CD4-positive, alpha-beta T cell (primary cell): ENCODE data around the gene AGR3. TPM values are rescaled to one million over a fixed set of nuclear protein-coding genes. Genes with fewer than 3 reads are reported as not detected.

Source experiments
- ATAC-seq: fragments of 200-7000 bp; cut with Tn5 transposase; one replicate; pipeline ENCODE4 v1.10.0; 2022; ENCODE audit warnings: mild to moderate bottlenecking; ENCODE audit not compliant: poor library complexity
- CTCF ChIA-PET: fragments of 350-600 bp; sonication (Branson Sonifier 250); formaldehyde crosslinking; loops from one replicate; lab custom pipeline; 2021; ENCODE audit warnings: antibody characterized with exemption, inconsistent platforms; lab: Charles Lee
- POLR2A ChIA-PET: fragments of 350-600 bp; sonication (Branson Sonifier 250); formaldehyde crosslinking; loops from one replicate; lab custom pipeline; 2021; ENCODE audit warnings: antibody characterized with exemption, inconsistent platforms; lab: Charles Lee
- DNase-seq, 14 experiments: peaks; one replicate each; pipeline ENCODE4 v3.0.0-alpha.2; 2013 to 2020; ENCODE audit warnings: mixed read lengths in 2 of 14
- H3K27ac ChIP-seq, 2 donors: one replicate each; pipeline versions ENCODE4 v1.5.1 to v1.7.0; 2013; ENCODE audit warnings: low read length in 2 of 2, low read depth in 1 of 2, mild to moderate bottlenecking in 1 of 2
- H3K27me3 ChIP-seq, 2 experiments: 1 replicate in 1 of 2; 2 replicates in 1 of 2; pipeline versions ENCODE4 v1.6.1 to v1.7.0; 2013; ENCODE audit warnings: low read length in 2 of 2, control low read depth in 1 of 2, mild to moderate bottlenecking in 1 of 2, moderate library complexity in 1 of 2; ENCODE audit not compliant: insufficient read depth in 2 of 2, control insufficient read depth in 1 of 2
- H3K36me3 ChIP-seq: one replicate; pipeline ENCODE4 v1.6.1; 2013; ENCODE audit warnings: low read length, control low read depth; ENCODE audit not compliant: insufficient read depth
- H3K4me1 ChIP-seq: one replicate; pipeline ENCODE4 v1.6.1; 2013; ENCODE audit warnings: low read length, control low read depth; ENCODE audit not compliant: insufficient read depth
- H3K4me3 ChIP-seq: one replicate; pipeline ENCODE4 v1.5.1; 2013; ENCODE audit warnings: mild to moderate bottlenecking, low read length, moderate library complexity
- H3K9me3 ChIP-seq, 2 experiments: 1 replicate in 1 of 2; 2 replicates in 1 of 2; pipeline versions ENCODE4 v1.6.1 to v1.7.0; 2013; ENCODE audit warnings: low read length in 2 of 2, mild to moderate bottlenecking in 2 of 2, control low read depth in 1 of 2, moderate library complexity in 1 of 2; ENCODE audit not compliant: control insufficient read depth in 1 of 2, insufficient read depth in 1 of 2
- H3K27ac Mint-ChIP-seq: one replicate; pipeline ENCODE4 v1.8.0; 2020; ENCODE audit warnings: mixed read lengths
- H3K27me3 Mint-ChIP-seq: one replicate; pipeline ENCODE4 v1.8.0; 2021; ENCODE audit warnings: mixed read lengths
- H3K36me3 Mint-ChIP-seq: one replicate; pipeline ENCODE4 v1.8.0; 2021; ENCODE audit warnings: low read depth, mixed read lengths
- H3K4me1 Mint-ChIP-seq: one replicate; pipeline ENCODE4 v1.8.0; 2021; ENCODE audit warnings: low read depth, mixed read lengths
- H3K4me3 Mint-ChIP-seq: one replicate; pipeline ENCODE4 v1.8.0; 2020; ENCODE audit warnings: mild to moderate bottlenecking, mixed read lengths
- H3K9me3 Mint-ChIP-seq: one replicate; pipeline ENCODE4 v1.8.0; 2020; ENCODE audit warnings: mixed read lengths
- CTCF ChIP-seq: fragments of 200-600 bp; IDR thresholded peaks from one replicate; pipeline ENCODE4 v1.8.0; 2022; ENCODE audit warnings: antibody characterized with exemption, mild to moderate bottlenecking
- intact Hi-C, 2 experiments: fragments of 100-400 bp; cut with DNase I in 1 of 2; cut with micrococcal nuclease in 1 of 2; formaldehyde crosslinking; loops; one replicate each; pipeline versions ENCODE4 v1.15.1 to v1.9.0; 2023 to 2025; cut with DNase I, micrococcal nuclease
- total RNA-seq, 174 experiments: library from RNA in 2 of 174; stranded (reverse) in 2 of 174; gene quantifications; one replicate each; pipeline ENCODE4 v1.2.3 and lab custom pipeline; 2021 to 2026

Gene AGR3
- total RNA-seq, 2 experiments from 2014 or later = not detected

- no peak overlapping the region for H3K4me3 Mint-ChIP-seq
- Histone ChIP-seq H3K27ac (no peak overlapping the region), H3K4me1 (no peaks in the 10 kb centered on the region), H3K36me3 (no peaks in the 10 kb centered on the region), H3K27me3 (no peaks in the 10 kb centered on the region), H3K9me3 (no peaks in the 10 kb centered on the region), H3K4me3 (no peak overlapping the region)
- CTCF ChIA-PET = no interaction called here
- DNase-seq (no peak), ATAC-seq (no peak)
- H3K36me3 Mint-ChIP-seq = no peaks in the 10 kb centered on the region
- H3K27me3 Mint-ChIP-seq = peaks cover 16% of the 10 kb centered on the region
- TF ChIP-seq CTCF = no peak
- no peaks in the 10 kb centered on the region for H3K9me3 Mint-ChIP-seq
- no peak overlapping the region for H3K27ac Mint-ChIP-seq
- intact Hi-C loops = no loop called here
- POLR2A ChIA-PET = no interaction called here
- no peaks in the 10 kb centered on the region for H3K4me1 Mint-ChIP-seq
Observed at GRCh38 chr7:16817536-16817935, 64.2 kb downstream of the AGR3 start.

GRCh38 chr7:16816824-16817223 lies 65.0 kb downstream of the AGR3 start:
- ChIA-PET POLR2A (no interaction called here), CTCF (no interaction called here)
- Histone ChIP-seq H3K27me3 (no peaks in the 10 kb centered on the region), H3K4me3 (no peak overlapping the region), H3K27ac (no peak overlapping the region), H3K4me1 (no peaks in the 10 kb centered on the region), H3K36me3 (no peaks in the 10 kb centered on the region), H3K9me3 (no peaks in the 10 kb centered on the region)
- DNase-seq (peak in 1 of 14 experiments; percentile 1), ATAC-seq (no peak)
- no peaks in the 10 kb centered on the region for H3K4me1 Mint-ChIP-seq
- no peaks in the 10 kb centered on the region for H3K9me3 Mint-ChIP-seq
- intact Hi-C loops = no loop called here
- no peaks in the 10 kb centered on the region for H3K36me3 Mint-ChIP-seq
- no peak overlapping the region for H3K4me3 Mint-ChIP-seq
- no peak overlapping the region for H3K27ac Mint-ChIP-seq
- peaks cover 11% of the 10 kb centered on the region for H3K27me3 Mint-ChIP-seq
- TF ChIP-seq CTCF = no peak

GRCh38 chr7:16815001-16815400 lies 66.8 kb downstream of the AGR3 start:
- CTCF ChIA-PET = no interaction called here
- H3K27ac Mint-ChIP-seq = no peak overlapping the region
- POLR2A ChIA-PET = no interaction called here

More at GRCh38 chr7:16815001-16815400, 66.8 kb downstream of the AGR3 start:
- no peaks in the 10 kb centered on the region for H3K4me1 Mint-ChIP-seq
- no peaks in the 10 kb centered on the region for H3K36me3 Mint-ChIP-seq
- H3K4me3 Mint-ChIP-seq = no peak overlapping the region
- Histone ChIP-seq H3K9me3 (no peaks in the 10 kb centered on the region), H3K4me3 (no peak overlapping the region), H3K4me1 (no peaks in the 10 kb centered on the region), H3K36me3 (no peaks in the 10 kb centered on the region), H3K27me3 (no peaks in the 10 kb centered on the region), H3K27ac (no peak overlapping the region)
- no peak for DNase-seq
- H3K9me3 Mint-ChIP-seq = no peaks in the 10 kb centered on the region
- TF ChIP-seq CTCF = no peak
- H3K27me3 Mint-ChIP-seq = peaks cover 2% of the 10 kb centered on the region
- ATAC-seq = no peak
- intact Hi-C loops = no loop called here
